Activated CD4-positive, alpha-beta T cell treated with anti-CD3 and anti-CD28 coated beads, Interleukin-2, amount 10 ng/mL, durations not matched to agents 7 days and 5 days (primary cell): Measurements from ENCODE around the gene SHISAL2A. TPM values are rescaled to one million over a fixed set of nuclear protein-coding genes. Genes with fewer than 3 reads are reported as not detected.

Experiments used
- CTCF ChIA-PET: fragments of 350-600 bp; sonication (Branson Sonifier 250); formaldehyde crosslinking; loops from one replicate; lab custom pipeline; 2021; ENCODE audit warnings: antibody characterized with exemption; lab: Charles Lee
- POLR2A ChIA-PET: fragments of 350-600 bp; sonication (Branson Sonifier 250); formaldehyde crosslinking; loops from one replicate; lab custom pipeline; 2021; ENCODE audit warnings: antibody characterized with exemption; lab: Charles Lee
- DNase-seq: peaks from one replicate; pipeline ENCODE4 v3.0.0-alpha.2; 2020
- H3K27ac Mint-ChIP-seq: one replicate; pipeline ENCODE4 v1.8.0; 2021; ENCODE audit warnings: mild to moderate bottlenecking, moderate library complexity, mixed read lengths
- H3K27me3 Mint-ChIP-seq: one replicate; pipeline ENCODE4 v1.8.0; 2021; ENCODE audit warnings: mixed read lengths
- H3K36me3 Mint-ChIP-seq: one replicate; pipeline ENCODE4 v1.8.0; 2021; ENCODE audit warnings: low read depth, mixed read lengths
- H3K4me1 Mint-ChIP-seq: one replicate; pipeline ENCODE4 v1.8.0; 2021; ENCODE audit warnings: mixed read lengths
- H3K4me3 Mint-ChIP-seq: one replicate; pipeline ENCODE4 v1.8.0; 2021; ENCODE audit warnings: mild to moderate bottlenecking, moderate library complexity, mixed read lengths
- H3K9me3 Mint-ChIP-seq: one replicate; pipeline ENCODE4 v1.8.0; 2021; ENCODE audit warnings: mixed read lengths
- total RNA-seq, 2 experiments: library from RNA; stranded (reverse); gene quantifications; one replicate each; pipeline ENCODE4 v1.2.3, GENCODE V29; 2021

SHISAL2A gene
- total RNA-seq, 2 experiments from 2014 or later: 8.2 TPM

DNA sequence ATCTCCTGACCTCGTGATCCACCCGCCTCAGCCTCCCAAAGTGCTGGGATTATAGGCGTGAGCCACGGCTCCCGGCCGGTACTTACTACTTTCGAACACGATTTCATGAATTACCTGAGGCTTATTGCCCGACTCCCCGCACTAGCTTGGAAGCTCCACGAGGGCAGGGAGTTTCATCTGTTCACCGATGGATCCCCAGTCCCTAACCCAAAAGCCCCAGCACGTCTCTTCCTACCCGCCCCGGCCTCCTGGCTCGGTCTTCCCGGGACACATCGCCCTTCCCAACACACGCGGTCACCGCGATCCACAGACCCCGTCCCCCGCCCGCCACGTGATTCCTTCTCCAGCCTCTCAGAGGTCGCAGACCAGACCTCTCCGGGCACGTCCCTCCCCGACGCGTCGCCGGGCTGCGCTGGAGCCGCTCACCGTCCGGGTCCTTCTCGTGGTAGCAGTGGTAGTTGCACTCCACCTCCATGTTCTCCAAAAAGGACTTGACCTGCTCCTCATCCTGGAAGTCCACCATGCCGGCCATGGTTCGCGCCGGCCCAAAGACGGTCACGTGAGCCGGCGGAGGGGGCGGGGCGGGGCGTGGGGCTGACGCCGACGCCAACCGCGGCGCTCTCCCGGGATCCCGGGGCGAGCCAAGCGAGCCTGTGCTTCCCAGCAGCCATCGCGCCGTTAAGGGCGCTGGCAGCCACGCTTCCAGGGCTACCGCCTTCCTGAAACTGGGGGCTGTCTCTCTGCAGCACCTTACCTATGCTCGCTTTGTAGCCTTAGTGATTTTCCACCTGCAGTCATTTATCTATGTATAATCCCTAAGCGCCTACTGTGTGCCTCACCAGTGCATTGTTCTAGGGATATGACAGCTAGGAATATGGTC lies 65.1 kb downstream of the SHISAL2A start, which contains the start of gene COA7:
COA7 (minus strand) TSS at position 553 of the 880 bp plus-strand sequence; CDS start at position 532, 21 bp downstream.
- peak within 1 kb of the TSS; percentile 92 for H3K4me3 Mint-ChIP-seq
- peaks cover 39% of the 10 kb centered on the region for H3K4me1 Mint-ChIP-seq
- peaks cover 2% of the 10 kb centered on the region for H3K36me3 Mint-ChIP-seq
- no peaks in the 10 kb centered on the region for H3K9me3 Mint-ChIP-seq
- H3K27me3 Mint-ChIP-seq: peaks cover 9% of the 10 kb centered on the region
- DNase-seq: peak; percentile 66
- peak within 1 kb of the TSS; percentile 88 for H3K27ac Mint-ChIP-seq
- CTCF ChIA-PET: interaction anchor here (1.5 to 3.3 kb wide), 2 partner anchors 12 to 25 kb away, joined by 4 to 15 read pairs; no protein-coding TSS in a partner anchor
- POLR2A ChIA-PET: interaction anchor here (0.6 kb wide), 2 partner anchors 57 to 94 kb away, joined by 3 to 4 read pairs; no protein-coding TSS in a partner anchor

DNA sequence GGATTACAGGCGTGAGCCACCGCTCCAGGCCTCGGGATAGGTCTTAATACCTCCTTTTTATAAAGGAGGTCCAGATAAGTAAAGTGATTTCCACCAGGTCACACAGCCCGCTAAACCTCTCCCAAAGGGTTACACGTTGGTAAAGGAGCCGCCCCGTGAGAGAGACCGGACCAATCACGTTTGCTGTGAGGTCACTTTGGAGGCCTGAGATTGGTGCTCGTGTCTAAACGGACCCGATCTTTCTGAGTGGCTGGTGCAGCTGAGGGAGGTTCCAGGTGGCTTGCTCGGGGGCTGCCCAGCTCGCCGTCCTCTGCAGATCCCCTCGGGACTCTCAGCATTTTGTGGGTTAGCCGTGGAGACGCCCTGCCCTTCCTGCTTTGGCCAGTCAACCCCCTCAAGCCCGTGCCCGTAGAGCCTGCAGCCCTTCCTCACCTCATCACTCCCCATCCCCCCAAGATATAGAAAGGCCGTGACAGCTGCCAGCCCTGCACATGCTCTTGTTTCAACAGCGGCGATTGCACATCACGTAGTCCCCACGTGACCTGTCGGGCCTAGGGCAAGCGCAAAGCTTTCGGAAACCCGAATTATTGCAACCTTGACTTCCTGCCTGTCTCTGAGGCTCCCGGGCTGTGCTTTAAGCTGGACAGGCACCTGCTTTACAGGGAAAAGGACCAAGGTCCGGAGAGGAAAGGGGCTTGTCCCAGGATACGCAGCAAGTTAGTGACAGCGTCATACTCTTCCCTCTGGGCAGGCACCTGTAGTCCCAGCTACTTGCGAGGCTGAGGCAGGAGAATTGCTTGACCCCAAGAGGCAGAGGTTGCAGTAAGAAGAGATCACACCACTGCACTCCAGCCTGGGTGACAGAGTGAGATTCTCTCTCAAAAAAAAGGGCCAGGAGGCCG lies 70.2 kb downstream of the SHISAL2A start:
- Mint-ChIP-seq H3K4me3 (peak overlapping the region; percentile 74), H3K27ac (peak overlapping the region; percentile 94), H3K27me3 (peaks cover 11% of the 10 kb centered on the region), H3K36me3 (no peaks in the 10 kb centered on the region), H3K9me3 (no peaks in the 10 kb centered on the region), H3K4me1 (peaks cover 35% of the 10 kb centered on the region)
- CTCF ChIA-PET: interaction anchor here (1.2 to 2.5 kb wide), 4 partner anchors 10 to 561 kb away, joined by 3 to 9 read pairs (median 5); partner anchors contain the start of gene ZYG11B
- DNase-seq: peak; percentile 87
- POLR2A ChIA-PET: no interaction called here

DNA sequence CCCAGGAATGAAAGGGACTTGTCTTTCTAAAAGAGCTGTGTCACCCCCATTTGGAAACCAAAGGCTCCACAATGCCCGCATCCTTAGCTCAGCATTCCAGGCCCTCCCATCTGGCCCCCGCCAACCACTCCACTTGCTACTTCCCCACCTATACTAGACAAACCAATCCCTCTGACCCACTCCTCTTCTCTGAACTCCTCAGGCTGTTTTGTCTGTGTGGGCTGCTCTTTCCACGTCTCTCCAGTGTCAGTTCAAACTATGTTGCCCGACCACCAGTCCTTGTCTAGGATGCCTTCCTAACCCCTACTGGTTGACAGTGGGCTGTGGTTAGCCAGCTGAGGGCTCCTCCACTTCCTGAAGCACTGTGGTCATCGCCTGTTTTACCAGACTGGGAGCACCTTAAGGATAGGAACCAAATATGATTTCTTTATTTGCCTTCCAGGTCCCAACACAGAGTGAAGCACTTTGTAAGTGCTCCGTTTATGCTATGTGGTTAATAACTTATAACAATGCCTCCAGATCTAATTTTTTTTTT lies 73.2 kb downstream of the SHISAL2A start:
- POLR2A ChIA-PET: interaction anchor here (0.6 kb wide), 1 partner anchor 8 kb away, joined by 4 read pairs; no protein-coding TSS in a partner anchor

More for the DNA sequence above, 73.2 kb downstream of the SHISAL2A start:
- H3K27ac Mint-ChIP-seq: no peak overlapping the region
- H3K27me3 Mint-ChIP-seq: peaks cover 7% of the 10 kb centered on the region
- H3K4me1 Mint-ChIP-seq: peaks cover 22% of the 10 kb centered on the region
- no peaks in the 10 kb centered on the region for H3K36me3 Mint-ChIP-seq
- no peaks in the 10 kb centered on the region for H3K9me3 Mint-ChIP-seq
- CTCF ChIA-PET: interaction anchor here (1.0 kb wide), 1 partner anchor 11 kb away, joined by 5 read pairs; no protein-coding TSS in a partner anchor
- H3K4me3 Mint-ChIP-seq: no peak overlapping the region
- no peak for DNase-seq

Other genes starting within 250 kb of the SHISAL2A start
- 10 to 100 TPM; 30.3 to 36.7 TPM for gene ORC1, start 228.7 kb upstream of the SHISAL2A start, total RNA-seq
- gene PRPF38A, start 228.6 kb upstream of the SHISAL2A start, total RNA-seq: 100 to 1,000 TPM in 1 of 2 experiments, 10 to 100 TPM in 1; 98.1 to 103 TPM
- 100 to 1,000 TPM in 1 of 2 experiments, 10 to 100 TPM in 1; 88.0 to 101 TPM for gene TUT4, start 80.1 kb upstream of the SHISAL2A start, total RNA-seq
- gene GPX7, start 30.8 kb upstream of the SHISAL2A start, total RNA-seq: 10 to 100 TPM; 20.3 to 22.8 TPM
- gene COA7, start 65.2 kb downstream of the SHISAL2A start, total RNA-seq: 10 to 100 TPM; 10.8 to 14.6 TPM
- gene ZYG11B, start 93.3 kb downstream of the SHISAL2A start, total RNA-seq: 10 to 100 TPM; 14.5 to 14.8 TPM
- gene ZYG11A, start 209.6 kb downstream of the SHISAL2A start, total RNA-seq: under 1 TPM; 0.25 TPM